Choroid plexus epithelial cell (primary cell): ENCODE measurements around the gene SLX9.

ENCODE experiments used
- DNase-seq: peaks from one replicate; pipeline ENCODE4 v3.0.0-alpha.2; 2010; ENCODE audit warnings: low read depth
- H3K4me3 ChIP-seq: 2 replicates; pipeline ENCODE4 v1.5.1; 2011; ENCODE audit warnings: low read depth, mild to moderate bottlenecking, control low read depth, low read length, moderate library complexity
- CTCF ChIP-seq: conservative IDR thresholded peaks from 2 replicates; pipeline ENCODE4 v1.5.1; 2011; ENCODE audit warnings: low read depth, mild to moderate bottlenecking, control low read depth, inconsistent platforms, low read length, moderate library complexity

SLX9 gene

GRCh38 chr21:44921928-44922327 lies 17.9 kb upstream of the SLX9 start:
- TF ChIP-seq CTCF: no peak
- DNase-seq: no peak
- H3K4me3 ChIP-seq: no peak overlapping the region

- DNase-seq: no peak
- no peak for TF ChIP-seq CTCF
- H3K4me3 ChIP-seq: no peak overlapping the region
Observed at GRCh38 chr21:44923480-44924084, 16.2 kb upstream of the SLX9 start.

- no peak for TF ChIP-seq CTCF
- H3K4me3 ChIP-seq: no peak overlapping the region
- peak; percentile 76 for DNase-seq
Observed at GRCh38 chr21:44924606-44925377, 15.0 kb upstream of the SLX9 start.

GRCh38 chr21:44925378-44925755 lies 14.5 kb upstream of the SLX9 start:
- DNase-seq: no peak
- no peak overlapping the region for H3K4me3 ChIP-seq
- no peak for TF ChIP-seq CTCF

GRCh38 chr21:44926331-44927101 lies 13.3 kb upstream of the SLX9 start:
- no peak overlapping the region for H3K4me3 ChIP-seq
- DNase-seq: no peak

GRCh38 chr21:44927259-44927586 lies 12.6 kb upstream of the SLX9 start:
- TF ChIP-seq CTCF: no peak
- DNase-seq: no peak
- H3K4me3 ChIP-seq: no peak overlapping the region

More at GRCh38 chr21:44926331-44927101, 13.3 kb upstream of the SLX9 start:
- TF ChIP-seq CTCF: no peak
